Measurements from ENCODE around the gene ZNF580. TPM values are rescaled to one million over a fixed set of nuclear protein-coding genes. Genes with fewer than 3 reads are reported as not detected.

The ZNF580 gene
- total and polyA plus RNA-seq, 9 of the 15 experiments (the other 6 are each of a cell fraction or from before 2014, with no cell fraction given), result 2.3 to 47.4 (median 6.0) TPM

DNA sequence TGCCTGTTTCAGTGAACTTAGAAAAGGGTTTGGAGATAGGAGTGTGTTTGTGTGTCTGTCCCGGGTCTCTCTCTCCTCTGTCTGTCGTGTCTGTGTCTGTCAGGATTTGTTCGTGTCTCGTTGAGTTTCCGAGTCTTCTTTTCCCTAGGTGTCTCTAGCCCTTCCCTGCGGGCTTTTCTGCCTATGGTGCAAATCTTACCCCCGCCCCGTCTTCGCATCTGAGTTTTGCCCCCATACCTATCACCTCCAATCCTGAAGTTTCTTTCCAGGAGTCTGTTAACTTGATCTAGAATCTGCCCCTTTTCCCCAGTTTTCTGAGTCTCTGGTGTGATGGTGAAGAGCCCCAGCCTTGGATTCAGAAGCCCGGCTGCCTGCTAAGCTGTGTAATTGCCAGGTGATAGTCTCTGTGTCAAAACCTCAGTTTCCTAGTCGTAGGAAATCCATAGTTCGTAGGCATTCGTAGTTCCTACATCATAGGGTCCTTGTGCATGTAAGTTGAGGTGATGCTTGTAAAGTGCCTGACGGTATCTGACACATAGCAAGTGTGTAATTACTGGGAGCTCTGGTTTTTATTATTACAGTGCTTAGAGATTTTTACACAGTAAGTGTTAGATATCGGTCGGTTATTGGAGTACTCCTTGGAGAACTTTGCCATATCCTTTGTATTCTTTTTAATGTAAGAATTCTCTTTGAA, 35.0 kb downstream of the ZNF580 start (continued):
- TF ChIP-seq, protein P1, sequence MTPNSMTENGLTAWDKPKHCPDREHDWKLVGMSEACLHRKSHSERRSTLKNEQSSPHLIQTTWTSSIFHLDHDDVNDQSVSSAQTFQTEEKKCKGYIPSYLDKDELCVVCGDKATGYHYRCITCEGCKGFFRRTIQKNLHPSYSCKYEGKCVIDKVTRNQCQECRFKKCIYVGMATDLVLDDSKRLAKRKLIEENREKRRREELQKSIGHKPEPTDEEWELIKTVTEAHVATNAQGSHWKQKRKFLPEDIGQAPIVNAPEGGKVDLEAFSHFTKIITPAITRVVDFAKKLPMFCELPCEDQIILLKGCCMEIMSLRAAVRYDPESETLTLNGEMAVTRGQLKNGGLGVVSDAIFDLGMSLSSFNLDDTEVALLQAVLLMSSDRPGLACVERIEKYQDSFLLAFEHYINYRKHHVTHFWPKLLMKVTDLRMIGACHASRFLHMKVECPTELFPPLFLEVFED (CRISPR knock-in tag; conservative IDR thresholded peaks at IDR 0.05), result 0 out of 2 replicates have a peak, but pooled peaks have one; percentile 44
- TF ChIP-seq, protein P2, sequence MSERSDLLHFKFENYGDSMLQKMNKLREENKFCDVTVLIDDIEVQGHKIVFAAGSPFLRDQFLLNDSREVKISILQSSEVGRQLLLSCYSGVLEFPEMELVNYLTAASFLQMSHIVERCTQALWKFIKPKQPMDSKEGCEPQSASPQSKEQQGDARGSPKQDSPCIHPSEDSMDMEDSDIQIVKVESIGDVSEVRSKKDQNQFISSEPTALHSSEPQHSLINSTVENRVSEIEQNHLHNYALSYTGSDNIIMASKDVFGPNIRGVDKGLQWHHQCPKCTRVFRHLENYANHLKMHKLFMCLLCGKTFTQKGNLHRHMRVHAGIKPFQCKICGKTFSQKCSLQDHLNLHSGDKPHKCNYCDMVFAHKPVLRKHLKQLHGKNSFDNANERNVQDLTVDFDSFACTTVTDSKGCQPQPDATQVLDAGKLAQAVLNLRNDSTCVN (CRISPR knock-in tag; IDR thresholded peaks at IDR 0.05), result 0 out of 2 replicates have a peak, but pooled peaks have one; percentile 40
- TF ChIP-seq JUN (IDR thresholded peaks at IDR 0.05; ENCODE audit: borderline replicate concordance, low read depth, low read length) (no peak), JUN (CRISPR knock-in tag; IDR thresholded peaks at IDR 0.05; ENCODE audit: borderline replicate concordance) (0 out of 2 replicates have a peak, but pooled peaks have one; percentile 4), MYBL2 (IDR thresholded peaks at IDR 0.05; ENCODE audit: low read depth) (no peak), MYBL2 (CRISPR knock-in tag; IDR thresholded peaks at IDR 0.05; ENCODE audit: borderline replicate concordance) (no peak), ZNF316 (IDR thresholded peaks at IDR 0.05) (peak; percentile 77), CHD1 (IDR thresholded peaks at IDR 0.05; ENCODE audit: low read length) (peak; percentile 4), C11orf30 (IDR thresholded peaks at IDR 0.05; ENCODE audit: low read depth) (peak; percentile 55), FOSL1 (tag; conservative IDR thresholded peaks at IDR 0.05) (no peak)
